ENCODE results near the gene ALKBH2. TPM values are rescaled to one million over a fixed set of nuclear protein-coding genes. Genes with fewer than 3 reads are reported as not detected.

Gene ALKBH2
- total and polyA plus RNA-seq, 2 of the 8 experiments (the other 6 are each of a cell fraction or from before 2014, with no cell fraction given) = 19.1 to 22.5 TPM

DNA sequence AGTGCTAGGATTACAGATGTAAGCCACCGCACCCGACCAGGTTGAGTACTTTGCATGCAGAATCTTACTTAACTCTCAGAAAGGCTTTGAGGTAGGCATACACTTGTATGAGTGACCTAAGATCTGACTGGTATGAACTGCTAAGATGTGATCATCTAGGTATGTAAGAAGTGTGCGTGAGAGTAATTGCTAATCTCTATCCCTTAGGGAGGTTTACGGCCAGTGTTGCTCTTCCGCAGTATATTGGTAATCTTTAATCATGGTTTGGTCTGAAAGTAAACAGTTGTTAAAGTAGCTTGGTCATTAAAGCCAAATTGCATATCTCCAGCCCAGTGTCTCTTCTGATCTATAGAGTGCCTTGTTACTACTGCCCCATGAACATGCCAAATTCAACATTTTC is 11.9 kb upstream of the ALKBH2 start:
- no peak overlapping the region for H4K5ac ChIP-seq (ENCODE audit: insufficient read length, low read depth, low read length)
- no peaks in the 10 kb centered on the region for H3K27me3 ChIP-seq (replicated peaks in 1 of 4; ENCODE audit: control insufficient read depth in 3 of 4, extremely low read depth in 1 of 4, insufficient read depth in 3 of 4, low read length in 3 of 4)
- no peak overlapping the region for H2AK5ac ChIP-seq (ENCODE audit: low read depth, low read length)
- peaks cover 0 to 7% of the 10 kb centered on the region in 2 experiments; a peak in 2 of 4 replicates for H3K79me2 ChIP-seq (ENCODE audit: control insufficient read depth in 1 of 2, insufficient read depth in 2 of 2, low read length in 2 of 2)
- H4K20me1 ChIP-seq (replicated peaks in 1 of 2; ENCODE audit: control insufficient read depth in 1 of 2, insufficient read depth in 2 of 2, low read length in 2 of 2) = peaks cover 0 to 9% of the 10 kb centered on the region in 2 experiments
- H3K79me1 ChIP-seq (ENCODE audit: low read depth, low read length) = no peaks in the 10 kb centered on the region
- H3K23ac ChIP-seq (ENCODE audit: insufficient read length) = no peak overlapping the region
- no peak overlapping the region for H4K91ac ChIP-seq (replicated peaks; ENCODE audit: insufficient read length, low read length)
- no peak overlapping the region for H3K4ac ChIP-seq (replicated peaks; ENCODE audit: insufficient read length, low read depth, low read length)
- H2BK5ac ChIP-seq (ENCODE audit: low read depth, low read length) = no peak overlapping the region
- no peak overlapping the region for H3K9ac ChIP-seq (replicated peaks in 1 of 4; ENCODE audit: extremely low read depth in 1 of 4, low read depth in 3 of 4, low read length in 3 of 4)
- no peak overlapping the region for H2AFZ ChIP-seq (ENCODE audit: low read length)
- peaks cover 43 to 91% (median 69%) of the 10 kb centered on the region in 4 experiments for H3K36me3 ChIP-seq (ENCODE audit: control insufficient read depth in 2 of 4, insufficient read depth in 4 of 4, low read length in 3 of 4)
- no peak overlapping the region for H3K56ac ChIP-seq (replicated peaks; ENCODE audit: insufficient read length, low read depth, low read length)
- no peaks in the 10 kb centered on the region for H3K4me1 ChIP-seq (replicated peaks in 1 of 4; ENCODE audit: control insufficient read depth in 3 of 4, insufficient read depth in 4 of 4, low read length in 3 of 4)
- H3K4me3 ChIP-seq (ENCODE audit: extremely low read depth in 1 of 4, insufficient read depth in 2 of 4, low read depth in 3 of 4, low read length in 4 of 4) = no peak overlapping the region
- ChIA-PET POLR2A (ENCODE audit: partially characterized antibody) (no interaction called here), CTCF (ENCODE audit: partially characterized antibody) (no interaction called here)
- no peak overlapping the region for H4K8ac ChIP-seq (ENCODE audit: extremely low read depth, insufficient read depth, low read length)
- no peak overlapping the region for H2BK20ac ChIP-seq (ENCODE audit: low read length)
- no peak overlapping the region for H2BK120ac ChIP-seq (replicated peaks; ENCODE audit: low read depth, low read length)
- H3K9me3 ChIP-seq (ENCODE audit: insufficient read depth in 2 of 2, low read depth in 1 of 2, low read length in 1 of 2) = no peaks in the 10 kb centered on the region
- no peak overlapping the region for H3K4me2 ChIP-seq (ENCODE audit: insufficient read depth in 1 of 2, low read depth in 2 of 2, low read length in 2 of 2)
- H2BK12ac ChIP-seq (ENCODE audit: low read depth, low read length) = no peak overlapping the region
- no peak overlapping the region for H3K14ac ChIP-seq (ENCODE audit: insufficient read length)
- FAIRE-seq (no peak), DNase-seq (ENCODE audit: low read depth in 1 of 2, low spot score in 2 of 2) (no peak)
- H3K27ac ChIP-seq (ENCODE audit: low read depth, low read length) = no peak overlapping the region
- WGBS, 2 experiments (ENCODE audit: extremely low coverage in 1 of 2, insufficient coverage in 1 of 2, insufficient read length in 1 of 2, insufficient replicate concordance in 2 of 2, low coverage in 1 of 2, low lambda C conversion rate in 2 of 2, missing lambda C conversion rate in 1 of 2) = 96% methylated on average over 5 of the region's 5 CpGs; no CpG with 5 or more reads in 1 of the 2 experiments
- H3K18ac ChIP-seq (ENCODE audit: extremely low read depth, low read length) = no peak overlapping the region
- no peak overlapping the region for H2BK15ac ChIP-seq (ENCODE audit: low read length)
- H3K23me2 ChIP-seq (ENCODE audit: low read depth, low read length) = no peaks in the 10 kb centered on the region
- TF ChIP-seq CREB1 (IDR thresholded peaks at IDR 0.05) (no peak), CEBPB (IDR thresholded peaks at IDR 0.05; ENCODE audit: low read depth, low read length) (no peak), POLR2A (IDR thresholded peaks at IDR 0.05; ENCODE audit: control extremely low read depth in 1 of 2, low read depth in 2 of 2, low read length in 2 of 2) (no peak; a peak in 1 of 3 replicates), RAD21 (IDR thresholded peaks at IDR 0.05 in 1 of 2, conservative IDR thresholded peaks at IDR 0.05 in 1 of 2; ENCODE audit: low read depth in 2 of 2, low read length in 2 of 2) (no peak), CHD2 (IDR thresholded peaks at IDR 0.05; ENCODE audit: low read length) (no peak), ATF3 (IDR thresholded peaks at IDR 0.05; ENCODE audit: insufficient read depth, low read depth, low read length) (no peak), CTBP2 (IDR thresholded peaks at IDR 0.05; ENCODE audit: borderline replicate concordance, insufficient read depth, insufficient read length, low read length) (no peak), SP1 (IDR thresholded peaks at IDR 0.05; ENCODE audit: low read depth, low read length) (no peak), PHF8 (conservative IDR thresholded peaks at IDR 0.05; ENCODE audit: low read depth, low read length) (no peak)
- TF ChIP-seq, protein P1, sequence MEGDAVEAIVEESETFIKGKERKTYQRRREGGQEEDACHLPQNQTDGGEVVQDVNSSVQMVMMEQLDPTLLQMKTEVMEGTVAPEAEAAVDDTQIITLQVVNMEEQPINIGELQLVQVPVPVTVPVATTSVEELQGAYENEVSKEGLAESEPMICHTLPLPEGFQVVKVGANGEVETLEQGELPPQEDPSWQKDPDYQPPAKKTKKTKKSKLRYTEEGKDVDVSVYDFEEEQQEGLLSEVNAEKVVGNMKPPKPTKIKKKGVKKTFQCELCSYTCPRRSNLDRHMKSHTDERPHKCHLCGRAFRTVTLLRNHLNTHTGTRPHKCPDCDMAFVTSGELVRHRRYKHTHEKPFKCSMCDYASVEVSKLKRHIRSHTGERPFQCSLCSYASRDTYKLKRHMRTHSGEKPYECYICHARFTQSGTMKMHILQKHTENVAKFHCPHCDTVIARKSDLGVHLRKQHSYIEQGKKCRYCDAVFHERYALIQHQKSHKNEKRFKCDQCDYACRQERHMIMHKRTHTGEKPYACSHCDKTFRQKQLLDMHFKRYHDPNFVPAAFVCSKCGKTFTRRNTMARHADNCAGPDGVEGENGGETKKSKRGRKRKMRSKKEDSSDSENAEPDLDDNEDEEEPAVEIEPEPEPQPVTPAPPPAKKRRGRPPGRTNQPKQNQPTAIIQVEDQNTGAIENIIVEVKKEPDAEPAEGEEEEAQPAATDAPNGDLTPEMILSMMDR (IDR thresholded peaks at IDR 0.05; ENCODE audit: control extremely low read depth in 1 of 3, insufficient read depth in 1 of 3, low read depth in 1 of 3, low read length in 3 of 3) = no peak

Data from H1 (cell line).